Endometrium (tissue), 2 donors: ENCODE data around the gene CCDC152.

Experiments
- FAIRE-seq: peaks from 2 replicates; lab custom pipeline; 2012; peaks lifted over from hg19 to GRCh38; lab: Jason Lieb, UNC
- donor health status: control.
- donor health status: control.

CCDC152 gene

DNA sequence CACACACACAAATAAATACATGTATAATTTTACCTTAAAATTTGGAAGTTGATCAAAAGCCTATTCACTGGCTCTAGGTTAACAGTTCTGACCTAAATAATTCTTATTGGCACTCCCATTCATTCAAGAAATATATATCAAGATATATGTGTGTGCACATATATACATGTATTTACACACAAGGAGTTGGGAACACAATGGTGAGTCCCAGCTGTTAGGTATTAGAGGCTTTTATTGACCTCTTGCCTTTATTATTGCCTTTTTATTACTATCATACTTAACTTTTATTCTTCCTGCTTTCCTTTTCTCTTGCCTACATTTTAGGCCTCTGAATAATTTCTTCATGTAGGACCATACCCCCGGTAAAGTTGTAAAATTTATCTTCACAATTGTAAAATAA, 25.0 kb downstream of the CCDC152 start:
- no peak for FAIRE-seq

GRCh38 chr5:42784132-42784531, 27.5 kb downstream of the CCDC152 start:
- FAIRE-seq: no peak

GRCh38 chr5:42785756-42786155, 29.1 kb downstream of the CCDC152 start:
- FAIRE-seq: no peak

DNA sequence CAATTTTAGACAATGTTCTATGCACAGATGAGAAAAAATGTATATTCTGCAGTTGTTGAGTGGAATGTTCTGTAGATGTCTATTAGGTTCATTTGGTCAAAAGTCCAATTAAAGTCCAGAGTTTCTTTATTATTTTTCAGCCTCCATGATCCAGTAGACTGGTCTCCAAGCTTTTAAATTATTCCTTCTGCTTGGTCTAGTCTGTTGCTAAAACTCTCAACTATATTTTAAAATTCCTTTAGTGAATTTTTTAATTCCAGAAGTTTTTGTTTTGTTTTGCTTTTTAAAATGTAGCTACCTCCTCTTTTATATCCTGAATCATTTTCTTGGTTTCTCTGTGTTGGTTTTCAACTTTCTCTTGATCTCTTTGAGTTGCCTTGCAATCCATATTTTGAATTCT, 30.5 kb downstream of the CCDC152 start:
- FAIRE-seq: no peak

- FAIRE-seq: no peak
These were observed 31.2 kb downstream of the CCDC152 start for GRCh38 chr5:42787845-42788244.

DNA sequence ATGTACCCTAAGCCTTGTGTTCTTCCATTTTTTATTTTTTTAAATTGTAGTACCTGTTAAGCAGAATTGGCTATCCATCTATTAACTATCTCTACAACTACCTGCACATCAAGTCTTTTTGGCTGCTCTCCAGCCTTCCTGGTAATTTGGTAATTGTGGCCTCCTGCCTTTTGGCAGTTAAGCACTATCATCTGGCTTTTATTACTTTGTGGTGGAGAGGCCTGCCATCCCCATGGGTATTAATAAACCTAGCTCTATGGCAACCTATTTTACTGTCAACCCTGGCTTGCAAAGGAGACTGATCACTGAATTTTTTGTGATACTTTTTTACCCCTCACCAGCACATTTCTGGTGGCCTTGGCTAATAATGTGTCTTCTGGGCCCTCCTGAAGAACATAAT, 34.5 kb downstream of the CCDC152 start:
- no peak for FAIRE-seq

DNA sequence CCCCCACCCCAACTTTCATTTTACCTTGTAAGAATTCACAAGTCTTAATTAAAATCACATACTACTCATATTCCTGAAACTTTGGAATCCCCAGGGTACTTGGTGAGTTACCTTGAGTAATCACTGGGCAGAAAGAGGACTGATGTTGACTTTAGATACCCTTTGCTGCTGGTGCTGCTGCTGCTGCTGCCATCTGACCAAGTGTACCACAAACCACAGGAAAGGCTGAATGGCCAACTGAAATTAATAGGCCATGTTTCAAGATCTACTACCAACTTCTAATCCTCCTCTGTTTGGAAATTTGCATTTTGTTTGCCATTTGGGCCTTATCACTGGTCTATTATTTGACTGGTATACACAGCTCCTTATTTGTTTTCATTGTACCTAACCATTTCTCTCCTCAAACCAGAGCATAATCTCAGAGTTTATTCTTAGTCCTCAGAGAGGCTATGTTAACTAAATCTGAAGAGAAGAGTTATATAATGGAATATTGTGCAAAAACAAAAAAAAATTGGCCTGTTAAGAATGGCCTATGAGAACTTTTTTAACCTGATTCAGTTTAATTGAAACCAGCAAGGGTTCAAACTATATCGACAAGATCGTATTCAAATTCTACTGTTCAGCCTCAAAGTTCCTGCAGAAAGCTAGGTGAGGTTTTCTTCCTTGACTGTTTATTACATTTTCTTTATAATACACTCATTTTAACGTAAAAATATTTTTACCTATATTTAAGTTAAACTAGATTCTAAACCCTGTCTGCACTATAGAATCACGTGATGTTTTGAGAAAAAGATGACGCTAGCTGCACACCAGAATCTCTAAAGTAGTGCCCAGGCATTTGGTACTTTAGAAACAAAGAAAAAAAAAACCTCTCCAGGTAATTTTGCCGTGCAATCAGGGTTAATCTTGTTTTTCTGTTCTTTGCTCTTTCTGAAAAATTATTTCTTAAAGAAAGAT, 41.9 kb downstream of the CCDC152 start:
- FAIRE-seq: no peak

- no peak for FAIRE-seq
These were observed 42.6 kb downstream of the CCDC152 start for GRCh38 chr5:42799241-42799608.

DNA sequence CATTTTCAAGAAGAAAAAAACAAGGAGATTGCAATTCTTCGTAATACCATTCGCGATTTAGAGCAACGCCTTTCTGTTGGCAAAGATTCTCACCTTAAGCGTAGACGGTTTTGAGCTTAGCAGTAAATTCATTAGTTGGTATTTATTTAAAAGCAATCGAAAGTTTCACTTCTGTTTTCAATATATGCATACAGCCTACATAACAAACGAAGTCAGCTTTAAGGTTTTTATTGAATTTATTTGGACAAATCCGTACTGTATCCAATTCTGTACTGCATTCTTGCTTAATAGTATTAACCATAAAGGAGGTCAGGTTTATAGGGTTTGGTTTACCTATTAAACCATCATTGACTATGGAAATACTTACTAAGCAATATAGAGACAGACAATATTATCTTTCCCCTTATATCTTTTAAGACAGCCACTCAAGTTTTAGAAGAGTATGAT, 43.1 kb downstream of the CCDC152 start:
- FAIRE-seq: no peak

DNA sequence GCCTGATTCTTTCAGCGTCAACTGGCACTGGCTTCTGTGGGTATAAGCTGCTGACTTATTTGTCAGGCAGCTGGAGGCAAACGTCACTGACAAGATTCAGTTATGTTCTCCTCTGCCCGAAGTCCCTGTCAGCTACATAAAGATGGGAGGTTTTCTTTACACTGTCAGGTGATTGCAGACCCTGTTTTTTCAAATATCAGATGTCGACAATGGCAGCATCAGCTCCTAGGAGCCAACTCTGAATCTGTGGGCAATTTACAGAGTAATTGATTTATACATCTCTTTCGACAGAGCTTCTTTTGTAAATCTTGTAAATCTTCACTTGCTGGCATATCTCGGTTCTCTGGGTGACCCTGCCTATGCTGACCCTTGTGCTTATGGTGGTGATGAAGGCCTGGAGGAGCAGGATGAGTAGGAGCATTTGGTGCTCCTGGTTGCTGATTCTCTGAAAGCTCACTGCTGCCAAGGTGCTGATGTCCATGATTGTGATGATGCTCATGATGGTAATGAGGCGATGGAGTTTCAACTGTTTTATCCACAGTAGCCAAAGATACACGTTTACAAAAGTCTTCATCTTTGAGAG, 44.2 kb downstream of the CCDC152 start:
- FAIRE-seq: no peak

DNA sequence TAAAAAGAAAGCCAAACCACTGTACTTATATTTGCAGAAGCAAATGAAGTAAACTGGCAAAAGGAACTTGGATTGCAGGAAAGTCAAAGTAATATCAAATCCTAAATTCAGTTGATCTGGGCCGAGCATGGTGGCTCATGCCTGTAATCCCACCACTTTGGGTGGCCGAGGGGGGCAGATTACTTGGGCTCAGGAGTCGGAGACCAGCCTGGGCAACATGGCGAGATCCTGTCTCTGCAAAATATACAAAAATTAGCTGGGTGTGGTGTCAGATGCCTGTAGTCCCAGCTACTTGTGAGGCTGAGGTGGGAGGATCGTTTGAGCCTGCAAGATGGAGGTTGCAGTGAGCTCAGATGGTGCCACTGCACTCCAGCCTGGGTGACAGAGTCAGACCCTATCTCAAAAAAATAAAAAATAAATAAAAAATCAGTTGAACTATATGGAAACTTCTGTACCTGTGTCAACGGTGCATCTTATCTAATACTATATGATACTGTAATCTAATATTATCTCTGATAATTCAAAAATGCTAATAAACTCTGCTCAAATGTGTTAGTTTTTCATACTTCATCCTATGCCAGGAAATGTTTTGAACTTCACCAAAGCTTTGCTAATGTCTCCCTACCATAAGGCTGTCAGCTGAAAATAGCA, 45.0 kb downstream of the CCDC152 start:
- no peak for FAIRE-seq

DNA sequence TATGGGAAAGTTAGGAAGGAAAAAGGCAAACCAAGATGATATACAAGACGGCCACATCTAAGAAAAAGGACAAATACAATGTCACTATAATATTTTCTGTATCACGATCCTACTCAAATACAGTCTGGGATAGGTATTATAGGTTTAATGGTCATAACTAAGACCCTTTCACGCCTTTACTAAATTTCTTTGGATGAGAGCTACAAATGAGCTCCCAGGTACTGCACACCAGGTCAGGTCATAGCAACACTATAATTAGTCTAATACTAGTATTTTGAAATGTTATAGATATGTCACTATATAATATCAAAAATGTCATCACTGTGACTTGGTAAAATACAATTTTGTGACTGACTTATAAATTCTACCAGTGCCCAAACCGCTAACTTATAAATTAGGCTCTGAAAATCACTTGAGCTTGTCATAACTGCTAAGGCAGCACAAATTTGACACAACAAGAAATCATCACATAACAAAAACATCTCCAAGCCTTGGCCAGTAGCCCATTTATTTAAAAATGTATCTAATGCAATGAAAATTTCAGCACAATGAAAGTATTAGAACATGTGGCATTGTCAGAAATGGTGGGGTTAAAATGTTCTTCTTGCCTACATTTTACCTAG, 48.2 kb downstream of the CCDC152 start:
- FAIRE-seq: no peak

- FAIRE-seq: no peak
These were observed 49.5 kb downstream of the CCDC152 start for GRCh38 chr5:42806004-42806700.

DNA sequence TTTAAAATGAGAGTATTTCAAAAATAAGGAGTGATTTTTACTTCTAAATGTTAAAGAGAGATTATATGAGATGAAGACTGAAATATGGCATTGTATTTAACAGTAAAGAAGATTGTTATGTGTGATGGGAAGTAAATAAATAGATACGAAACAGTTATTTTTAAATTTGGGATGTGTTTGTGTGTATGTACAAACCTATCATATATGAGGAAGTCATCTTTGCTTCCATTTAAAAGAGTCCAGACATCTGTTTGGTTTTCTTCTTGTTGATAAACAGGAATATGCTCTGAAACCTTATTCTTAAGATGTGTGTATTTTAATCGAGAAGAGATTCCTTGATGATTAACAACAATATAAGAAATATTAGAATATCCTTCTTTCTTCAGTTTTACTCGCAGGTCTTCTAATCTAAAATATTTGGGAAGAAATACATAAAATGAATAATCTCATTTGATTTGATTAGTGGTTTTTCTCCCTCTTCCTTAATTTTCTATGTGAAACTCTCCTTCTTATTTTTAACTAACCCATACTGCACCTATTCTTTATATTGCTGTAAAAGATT, 50.2 kb downstream of the CCDC152 start:
- no peak for FAIRE-seq

GRCh38 chr5:42807722-42808447, 51.3 kb downstream of the CCDC152 start:
- no peak for FAIRE-seq

GRCh38 chr5:42808888-42809611, 52.4 kb downstream of the CCDC152 start:
- no peak for FAIRE-seq

DNA sequence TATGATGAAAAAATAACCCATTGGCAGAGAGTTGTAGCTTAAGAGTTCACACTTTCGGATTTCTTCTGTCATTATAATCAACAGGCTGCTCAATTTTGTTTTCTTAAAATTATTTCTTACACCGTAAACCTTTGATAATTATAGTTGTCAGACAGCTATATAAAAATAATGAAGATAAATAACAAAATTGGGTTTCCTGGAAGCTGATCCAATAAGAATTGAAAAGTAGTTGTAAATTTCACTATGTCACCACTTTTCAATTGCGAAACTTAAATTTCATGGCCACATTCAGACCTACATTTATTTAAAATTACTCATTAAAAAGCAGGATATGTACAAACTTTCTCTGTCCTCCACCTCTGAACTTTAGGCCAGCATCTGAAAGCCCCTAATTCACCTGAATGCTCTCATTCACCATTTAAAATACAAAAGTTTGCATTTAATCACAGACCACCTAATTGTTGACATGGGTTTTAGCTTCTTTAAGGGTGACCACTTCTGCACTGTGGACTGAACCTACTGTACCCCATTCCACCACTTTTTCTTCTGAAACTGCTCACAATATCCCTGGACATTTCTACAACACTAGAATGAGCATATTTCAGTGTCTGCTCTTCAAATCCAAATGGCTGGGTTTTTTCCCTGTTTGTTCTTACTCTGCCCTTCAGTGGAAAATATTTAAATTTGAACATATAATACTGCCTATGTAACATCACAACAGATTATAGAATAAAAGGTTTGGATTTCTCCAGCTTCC, 54.4 kb downstream of the CCDC152 start:
- peak; percentile 45 for FAIRE-seq

GRCh38 chr5:42811591-42812446, 55.2 kb downstream of the CCDC152 start, which contains the start of gene SELENOP:
SELENOP (minus strand) TSS chr5:42811892; CDS start chr5:42808353, 3,539 bp downstream.
- FAIRE-seq: peak; percentile 91
